Mesenchymal stem cell (in vitro differentiated cells and primary cell): ENCODE measurements around the gene LAMA5.
A peak's percentile ranks its signal among the peaks of the same experiment; 100 is the strongest.

Experiments used
- DNase-seq: peaks from one replicate; pipeline ENCODE4 v3.0.0-alpha.2; 2013
- H2AFZ ChIP-seq: one replicate; pipeline ENCODE4 v1.6.1; 2013; ENCODE audit warnings: low read depth, mild to moderate bottlenecking, control low read depth, inconsistent platforms, low read length, moderate library complexity
- H2AK5ac ChIP-seq: 2 replicates; pipeline ENCODE4 v1.6.1; 2013; ENCODE audit warnings: low read length, moderate library complexity, mild to moderate bottlenecking, inconsistent platforms; ENCODE audit not compliant: severe bottlenecking
- H2BK120ac ChIP-seq: one replicate; pipeline ENCODE4 v1.6.1; 2013; ENCODE audit warnings: low read depth, mild to moderate bottlenecking, inconsistent platforms, low read length, moderate library complexity
- H2BK12ac ChIP-seq, 2 experiments: one replicate each; pipeline ENCODE4 v1.6.1; 2013; ENCODE audit warnings: inconsistent platforms in 2 of 2, low read length in 2 of 2, mild to moderate bottlenecking in 2 of 2, moderate library complexity in 2 of 2, control low read depth in 1 of 2
- H2BK15ac ChIP-seq: one replicate; pipeline ENCODE4 v1.6.1; 2013; ENCODE audit warnings: mild to moderate bottlenecking, low read depth, inconsistent platforms; ENCODE audit not compliant: poor library complexity, severe bottlenecking
- H2BK5ac ChIP-seq: 2 replicates; pipeline ENCODE4 v1.6.1; 2013; ENCODE audit warnings: low read depth, mild to moderate bottlenecking, low read length, control low read depth, inconsistent platforms; ENCODE audit not compliant: poor library complexity, severe bottlenecking
- H3K14ac ChIP-seq, 2 experiments: one replicate each; pipeline ENCODE4 v1.6.1; 2013; ENCODE audit warnings: inconsistent platforms in 2 of 2, low read length in 2 of 2, control low read depth in 1 of 2, mild to moderate bottlenecking in 1 of 2, moderate library complexity in 1 of 2
- H3K18ac ChIP-seq, 2 experiments: one replicate each; pipeline ENCODE4 v1.6.1; 2013; ENCODE audit warnings: inconsistent platforms in 2 of 2, low read length in 2 of 2, control low read depth in 1 of 2, low read depth in 1 of 2, mild to moderate bottlenecking in 1 of 2
- H3K23ac ChIP-seq, 2 experiments: one replicate each; pipeline ENCODE4 v1.6.1; 2013; ENCODE audit warnings: inconsistent platforms in 2 of 2, low read length in 2 of 2, mild to moderate bottlenecking in 2 of 2, moderate library complexity in 2 of 2, control low read depth in 1 of 2
- H3K27ac ChIP-seq: 2 replicates; pipeline ENCODE4 v1.5.1; 2013; ENCODE audit warnings: mild to moderate bottlenecking, moderate library complexity, low read length, control low read depth, inconsistent platforms; ENCODE audit not compliant: poor library complexity, severe bottlenecking
- H3K27me3 ChIP-seq, 2 experiments: 2 replicates each; pipeline versions ENCODE4 v1.6.1 to v1.7.0; 2013; ENCODE audit warnings: low read length in 2 of 2, mild to moderate bottlenecking in 2 of 2, moderate library complexity in 2 of 2, control low read depth in 1 of 2, inconsistent platforms in 1 of 2; ENCODE audit not compliant: control insufficient read depth in 1 of 2, insufficient read depth in 1 of 2
- H3K36me3 ChIP-seq, 2 experiments: 2 replicates each; pipeline versions ENCODE4 v1.6.1 to v1.7.0; 2013; ENCODE audit warnings: low read length in 2 of 2, control low read depth in 1 of 2, inconsistent platforms in 1 of 2, low read depth in 1 of 2, mild to moderate bottlenecking in 1 of 2; ENCODE audit not compliant: insufficient read depth in 2 of 2, control insufficient read depth in 1 of 2
- H3K4ac ChIP-seq, 2 experiments: one replicate each; pipeline ENCODE4 v1.6.1; 2013; ENCODE audit warnings: inconsistent platforms in 2 of 2, low read length in 2 of 2, mild to moderate bottlenecking in 2 of 2, moderate library complexity in 2 of 2, control low read depth in 1 of 2, low read depth in 1 of 2
- H3K4me1 ChIP-seq: 2 replicates; pipeline ENCODE4 v1.6.1; 2013; ENCODE audit warnings: low read depth, low read length, control low read depth; ENCODE audit not compliant: control insufficient read depth, insufficient read depth
- H3K4me2 ChIP-seq: 2 replicates; pipeline ENCODE4 v1.6.1; 2013; ENCODE audit warnings: low read length, mild to moderate bottlenecking, inconsistent platforms; ENCODE audit not compliant: poor library complexity, severe bottlenecking
- H3K4me3 ChIP-seq, 2 experiments: 2 replicates each; pipeline versions ENCODE4 v1.5.1 to v1.7.0; 2013; ENCODE audit warnings: low read length in 2 of 2, mild to moderate bottlenecking in 2 of 2, control low read depth in 1 of 2, low read depth in 1 of 2; ENCODE audit not compliant: insufficient read depth in 1 of 2
- H3K79me1 ChIP-seq: replicated peaks from 2 replicates; pipeline ENCODE4 v1.6.1; 2013; ENCODE audit warnings: mild to moderate bottlenecking, control low read depth, low read length, inconsistent platforms; ENCODE audit not compliant: poor library complexity, severe bottlenecking
- H3K9ac ChIP-seq: 2 replicates; pipeline ENCODE4 v1.7.0; 2013; ENCODE audit warnings: mild to moderate bottlenecking, low read length, moderate library complexity
- H3K9me3 ChIP-seq: 2 replicates; pipeline ENCODE4 v1.7.0; 2013; ENCODE audit warnings: mild to moderate bottlenecking, low read length; ENCODE audit not compliant: control insufficient read depth
- H4K8ac ChIP-seq: one replicate; pipeline ENCODE4 v1.6.1; 2013; ENCODE audit warnings: inconsistent platforms, mild to moderate bottlenecking, low read length, moderate library complexity
- H4K91ac ChIP-seq: one replicate; pipeline ENCODE4 v1.6.1; 2013; ENCODE audit warnings: mild to moderate bottlenecking, low read length, inconsistent platforms
- WGBS: methylation state at CpG from one replicate; pipeline ENCODE4 v1.1.7; 2013; ENCODE audit warnings: mixed read lengths; 5-methylcytosine and 5-hydroxymethylcytosine counted together

LAMA5 gene

GRCh38 chr20:62392077-62392418 is 24.9 kb upstream of the LAMA5 start:
- Histone ChIP-seq H3K36me3 (peaks cover 54 to 94% of the 10 kb centered on the region in 2 experiments), H3K4me3 (no peak overlapping the region), H4K8ac (no peak overlapping the region), H2BK15ac (no peak overlapping the region), H3K4me1 (peaks cover 23% of the 10 kb centered on the region), H3K4me2 (no peak overlapping the region), H3K14ac (no peak overlapping the region), H2AK5ac (no peak overlapping the region), H3K27me3 (no peaks in the 10 kb centered on the region), H3K79me1 (peaks cover 18% of the 10 kb centered on the region), H2BK120ac (no peak overlapping the region), H3K27ac (no peak overlapping the region), H2AFZ (no peak overlapping the region), H3K4ac (no peak overlapping the region), H3K9me3 (no peaks in the 10 kb centered on the region), H2BK5ac (no peak overlapping the region), H3K9ac (no peak overlapping the region), H2BK12ac (no peak overlapping the region), H4K91ac (no peak overlapping the region), H3K23ac (no peak overlapping the region), H3K18ac (no peak overlapping the region)
- DNase-seq = no peak
- 95% methylated on average over 10 of the region's 10 CpGs for WGBS

GRCh38 chr20:62391165-62392076 is 24.3 kb upstream of the LAMA5 start:
- Histone ChIP-seq H2AK5ac (no peak overlapping the region), H3K4me2 (no peak overlapping the region), H3K4me1 (peaks cover 23% of the 10 kb centered on the region), H2BK120ac (no peak overlapping the region), H3K14ac (no peak overlapping the region), H3K36me3 (peaks cover 54 to 87% of the 10 kb centered on the region in 2 experiments), H3K9ac (no peak overlapping the region), H4K91ac (no peak overlapping the region), H2BK15ac (no peak overlapping the region), H3K9me3 (no peaks in the 10 kb centered on the region), H3K18ac (no peak overlapping the region), H3K27ac (no peak overlapping the region), H3K79me1 (peaks cover 18% of the 10 kb centered on the region), H3K4me3 (no peak overlapping the region), H2BK12ac (no peak overlapping the region), H2BK5ac (no peak overlapping the region), H3K27me3 (no peaks in the 10 kb centered on the region), H3K4ac (no peak overlapping the region), H3K23ac (no peak overlapping the region), H2AFZ (no peak overlapping the region), H4K8ac (no peak overlapping the region)
- 93% methylated on average over 43 of the region's 44 CpGs for WGBS
- DNase-seq = no peak

GRCh38 chr20:62390317-62391164 is 23.4 kb upstream of the LAMA5 start:
- Histone ChIP-seq H3K18ac (no peak overlapping the region), H3K9ac (no peak overlapping the region), H2BK12ac (no peak overlapping the region), H2BK120ac (no peak overlapping the region), H4K91ac (no peak overlapping the region), H3K4me3 (no peak overlapping the region), H2BK5ac (no peak overlapping the region), H3K14ac (no peak overlapping the region), H3K4ac (no peak overlapping the region), H3K79me1 (peaks cover 18% of the 10 kb centered on the region), H3K4me1 (peaks cover 23% of the 10 kb centered on the region), H3K4me2 (no peak overlapping the region), H2AFZ (no peak overlapping the region), H2BK15ac (no peak overlapping the region), H3K36me3 (peaks cover 54 to 79% of the 10 kb centered on the region in 2 experiments), H3K27me3 (no peaks in the 10 kb centered on the region), H2AK5ac (no peak overlapping the region), H3K27ac (no peak overlapping the region), H3K23ac (no peak overlapping the region), H3K9me3 (no peaks in the 10 kb centered on the region), H4K8ac (no peak overlapping the region)
- no peak for DNase-seq
- 92% methylated on average over 25 of the region's 29 CpGs for WGBS

GRCh38 chr20:62389601-62390087 is 22.5 kb upstream of the LAMA5 start:
- no peak overlapping the region for H2BK5ac ChIP-seq
- no peak overlapping the region for H4K8ac ChIP-seq
- H2BK120ac ChIP-seq = no peak overlapping the region
- H2AFZ ChIP-seq = no peak overlapping the region
- no peaks in the 10 kb centered on the region for H3K27me3 ChIP-seq
- peaks cover 23% of the 10 kb centered on the region for H3K4me1 ChIP-seq
- H3K23ac ChIP-seq = no peak overlapping the region
- H3K36me3 ChIP-seq = peaks cover 54 to 70% of the 10 kb centered on the region in 2 experiments
- H2AK5ac ChIP-seq = no peak overlapping the region
- no peak for DNase-seq
- no peak overlapping the region for H3K14ac ChIP-seq
- H3K4me2 ChIP-seq = no peak overlapping the region
- no peak overlapping the region for H3K4me3 ChIP-seq
- WGBS = 83% methylated on average over 4 of the region's 5 CpGs
- peak overlapping the region; percentile 7 for H3K27ac ChIP-seq
- no peak overlapping the region for H4K91ac ChIP-seq
- H3K18ac ChIP-seq = no peak overlapping the region
- peak overlapping the region; percentile 96 for H3K9ac ChIP-seq
- H2BK12ac ChIP-seq = no peak overlapping the region
- H3K79me1 ChIP-seq = peaks cover 18% of the 10 kb centered on the region
- no peak overlapping the region for H2BK15ac ChIP-seq
- no peaks in the 10 kb centered on the region for H3K9me3 ChIP-seq
- no peak overlapping the region for H3K4ac ChIP-seq
